Activated CD8-positive, alpha-beta memory T cell treated with anti-CD3 and anti-CD28 coated beads, Interleukin-2, amount 50 U/mL, for 48 hours (primary cell): ENCODE data around the gene PCGF6.

Source experiments
- DNase-seq: peaks from one replicate; pipeline ENCODE4 v3.0.0-alpha.2; 2020

The PCGF6 gene

GRCh38 chr10:103254538-103255325 lies 96.2 kb downstream of the PCGF6 start:
- DNase-seq: no peak

- no peak for DNase-seq
Measured at GRCh38 chr10:103254113-103254512, 96.8 kb downstream of the PCGF6 start.
